H7 (cell line): ENCODE measurements around the gene AGGF1. TPM values are rescaled to one million over a fixed set of nuclear protein-coding genes. Genes with fewer than 3 reads are reported as not detected.
"Not testable (repeated sequence)": the region's sequence is repeated elsewhere in the genome, so short reads cannot be mapped to it uniquely, and the experiment has no call there.

ENCODE experiments used
- DNase-seq: peaks from one replicate; pipeline ENCODE4 v3.0.0; 2012
- H3K27me3 ChIP-seq: 2 replicates; pipeline ENCODE4 v1.6.0; 2011; ENCODE audit warnings: mild to moderate bottlenecking, low read length; ENCODE audit not compliant: control insufficient read depth, insufficient read depth
- H3K36me3 ChIP-seq: replicated peaks from 2 replicates; pipeline ENCODE4 v1.5.1; 2011; ENCODE audit warnings: low read length; ENCODE audit not compliant: control insufficient read depth, insufficient read depth
- H3K4me3 ChIP-seq: 2 replicates; pipeline ENCODE4 v1.5.1; 2011; ENCODE audit warnings: low read depth, mild to moderate bottlenecking, control low read depth, low read length, moderate library complexity; ENCODE audit not compliant: insufficient read depth
- total RNA-seq: library from RNA; depleted of rRNA; stranded (reverse); fragments of >200 nt; shearing (Covaris generic); gene quantifications from 2 replicates; pipeline ENCODE4 v1.2.3, GENCODE V29; 2014; rRNA removed

The AGGF1 gene
- total RNA-seq, 1 experiment from 2014 or later: 17.8 TPM

GRCh38 chr5:77087484-77088261 is 57.5 kb downstream of the AGGF1 start:
- Histone ChIP-seq H3K27me3 (no peaks in the 10 kb centered on the region), H3K4me3 (peak overlapping the region; percentile 75), H3K36me3 (no peaks in the 10 kb centered on the region)
- peak; percentile 19 for DNase-seq

GRCh38 chr5:77095189-77095588 is 65.0 kb downstream of the AGGF1 start:
- Histone ChIP-seq H3K27me3 (no peaks in the 10 kb centered on the region), H3K36me3 (no peaks in the 10 kb centered on the region), H3K4me3 (no peak overlapping the region)
- no peak for DNase-seq

- DNase-seq: no peak
- Histone ChIP-seq H3K27me3 (no peaks in the 10 kb centered on the region), H3K36me3 (no peaks in the 10 kb centered on the region), H3K4me3 (no peak overlapping the region)
Observed at GRCh38 chr5:77101298-77101697, 71.1 kb downstream of the AGGF1 start.

- DNase-seq: no peak
- no peaks in the 10 kb centered on the region for H3K36me3 ChIP-seq
Observed at GRCh38 chr5:77102549-77102948, 72.3 kb downstream of the AGGF1 start.

GRCh38 chr5:77103457-77103856 is 73.3 kb downstream of the AGGF1 start:
- DNase-seq: no peak
- H3K4me3 ChIP-seq: no peak overlapping the region
- H3K36me3 ChIP-seq: no peaks in the 10 kb centered on the region
- no peaks in the 10 kb centered on the region for H3K27me3 ChIP-seq

More at GRCh38 chr5:77102549-77102948, 72.3 kb downstream of the AGGF1 start:
- Histone ChIP-seq H3K4me3 (no peak overlapping the region), H3K27me3 (no peaks in the 10 kb centered on the region)

- H3K36me3 ChIP-seq: no peaks in the 10 kb centered on the region
- H3K4me3 ChIP-seq: no peak overlapping the region
- H3K27me3 ChIP-seq: no peaks in the 10 kb centered on the region
- no peak for DNase-seq
Observed at GRCh38 chr5:77104813-77105212, 74.6 kb downstream of the AGGF1 start.

GRCh38 chr5:77107035-77107434 is 76.8 kb downstream of the AGGF1 start:
- H3K36me3 ChIP-seq, H3K4me3 ChIP-seq, DNase-seq, H3K27me3 ChIP-seq: not testable (repeated sequence)

Other genes with a start within 250 kb of the AGGF1 start
- 40.7 and 56.0 TPM in 2 replicates for gene F2RL1, start 211.4 kb upstream of the AGGF1 start, total RNA-seq
- 1.1 and 1.6 TPM in 2 replicates for gene S100Z, start 180.4 kb upstream of the AGGF1 start, total RNA-seq
- gene CRHBP, start 77.4 kb upstream of the AGGF1 start, total RNA-seq: 1.00 and 2.3 TPM in 2 replicates
- gene ZBED3, start 56.9 kb downstream of the AGGF1 start, total RNA-seq: 1.6 and 1.9 TPM in 2 replicates
- gene PDE8B, start 180.3 kb downstream of the AGGF1 start, total RNA-seq: 0.03 and 1.9 TPM in 2 replicates